ENCODE results near the gene AIFM2.
"Not testable (repeated sequence)": the region's sequence is repeated elsewhere in the genome, so short reads cannot be mapped to it uniquely, and the experiment has no call there.

Gene AIFM2

GRCh38 chr10:70145666-70146488 lies 13.3 kb upstream of the AIFM2 start:
- peak; percentile 47 for DNase-seq (ENCODE audit: low read depth)

- no peak for DNase-seq (ENCODE audit: low read depth)
Measured at GRCh38 chr10:70145166-70145665, 12.6 kb upstream of the AIFM2 start.

GRCh38 chr10:70144372-70145110 lies 11.9 kb upstream of the AIFM2 start:
- no peak for DNase-seq (ENCODE audit: low read depth)

- no peak for DNase-seq (ENCODE audit: low read depth)
Measured at GRCh38 chr10:70142555-70142954, 9.9 kb upstream of the AIFM2 start.

GRCh38 chr10:70140297-70140696 lies 7.7 kb upstream of the AIFM2 start:
- no peak for DNase-seq (ENCODE audit: low read depth)

GRCh38 chr10:70139997-70140250 lies 7.3 kb upstream of the AIFM2 start:
- no peak for DNase-seq (ENCODE audit: low read depth)

- DNase-seq (ENCODE audit: low read depth), result no peak
Measured at GRCh38 chr10:70139151-70139996, 6.7 kb upstream of the AIFM2 start.

GRCh38 chr10:70137927-70138883 lies 5.6 kb upstream of the AIFM2 start:
- no peak for DNase-seq (ENCODE audit: low read depth)

- no peak for DNase-seq (ENCODE audit: low read depth)
Measured at GRCh38 chr10:70137135-70137534, 4.5 kb upstream of the AIFM2 start.

GRCh38 chr10:70135684-70136083 lies 3.1 kb upstream of the AIFM2 start:
- DNase-seq (ENCODE audit: low read depth), result no peak

GRCh38 chr10:70135046-70135445 lies 2.4 kb upstream of the AIFM2 start:
- DNase-seq (ENCODE audit: low read depth), result no peak

GRCh38 chr10:70131560-70131937 lies 1.1 kb downstream of the AIFM2 start:
- no peak for DNase-seq (ENCODE audit: low read depth)

GRCh38 chr10:70130878-70131559 lies 1.6 kb downstream of the AIFM2 start:
- no peak for DNase-seq (ENCODE audit: low read depth)

- no peak for DNase-seq (ENCODE audit: low read depth)
Measured at GRCh38 chr10:70126700-70127395, 5.8 kb downstream of the AIFM2 start.

- DNase-seq (ENCODE audit: low read depth), result no peak
Measured at GRCh38 chr10:70125918-70126552, 6.6 kb downstream of the AIFM2 start.

- no peak for DNase-seq (ENCODE audit: low read depth)
Measured at GRCh38 chr10:70124918-70125317, 7.7 kb downstream of the AIFM2 start.

GRCh38 chr10:70124415-70124814 lies 8.2 kb downstream of the AIFM2 start:
- DNase-seq (ENCODE audit: low read depth), result no peak

- no peak for DNase-seq (ENCODE audit: low read depth)
Measured at GRCh38 chr10:70123817-70124216, 8.8 kb downstream of the AIFM2 start.

- not testable (repeated sequence) for DNase-seq (ENCODE audit: low read depth)
Measured at GRCh38 chr10:70123166-70123565, 9.5 kb downstream of the AIFM2 start.

- DNase-seq (ENCODE audit: low read depth), result no peak
Measured at GRCh38 chr10:70122742-70123141, 9.9 kb downstream of the AIFM2 start.

Data from stimulated activated CD8-positive, alpha-beta memory T cell treated with anti-CD3 and anti-CD28 coated beads, Interleukin-15, amount 100 ng/mL, for 24 hours (primary cell).